A673 (cell line): ENCODE results near the gene GALNTL6.

Experiments
- EZH2 ChIP-seq: fragments of 200-600 bp; sonication (generic); IDR thresholded peaks from 2 replicates; pipeline ENCODE4 v1.6.1; 2017; ENCODE audit warnings: borderline replicate concordance, low read depth, mild to moderate bottlenecking, mixed read lengths, antibody characterized with exemption, low read length; ENCODE audit not compliant: poor library complexity, severe bottlenecking
- TF ChIP-seq, protein P1 (sequence below): fragments of 300-800, 200-600 bp; sonication (generic); conservative IDR thresholded peaks from 2 replicates; pipeline ENCODE4 v1.5.1; 2017; ENCODE audit warnings: low read depth, mild to moderate bottlenecking, antibody characterized with exemption, low read length, moderate library complexity, mixed read lengths

DNA sequence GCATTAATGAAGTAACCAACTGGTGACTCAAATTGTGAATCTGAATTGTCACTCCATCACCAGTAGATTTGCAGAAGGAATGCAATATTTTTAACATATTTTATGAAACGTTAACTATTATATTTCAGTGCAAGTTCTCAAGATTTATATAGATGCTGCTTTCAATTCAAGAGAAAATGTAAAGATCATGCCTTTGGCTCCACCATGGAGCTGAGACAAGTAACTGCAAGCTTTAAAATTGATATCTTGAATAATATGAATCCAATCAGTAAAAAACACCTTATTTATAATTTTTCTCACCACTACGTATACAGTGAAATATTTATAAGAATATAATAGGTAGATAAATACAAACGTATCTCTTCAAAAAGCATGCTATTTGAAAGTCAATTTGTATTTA is 27.8 kb upstream of the GALNTL6 start:
- TF ChIP-seq, protein P1, sequence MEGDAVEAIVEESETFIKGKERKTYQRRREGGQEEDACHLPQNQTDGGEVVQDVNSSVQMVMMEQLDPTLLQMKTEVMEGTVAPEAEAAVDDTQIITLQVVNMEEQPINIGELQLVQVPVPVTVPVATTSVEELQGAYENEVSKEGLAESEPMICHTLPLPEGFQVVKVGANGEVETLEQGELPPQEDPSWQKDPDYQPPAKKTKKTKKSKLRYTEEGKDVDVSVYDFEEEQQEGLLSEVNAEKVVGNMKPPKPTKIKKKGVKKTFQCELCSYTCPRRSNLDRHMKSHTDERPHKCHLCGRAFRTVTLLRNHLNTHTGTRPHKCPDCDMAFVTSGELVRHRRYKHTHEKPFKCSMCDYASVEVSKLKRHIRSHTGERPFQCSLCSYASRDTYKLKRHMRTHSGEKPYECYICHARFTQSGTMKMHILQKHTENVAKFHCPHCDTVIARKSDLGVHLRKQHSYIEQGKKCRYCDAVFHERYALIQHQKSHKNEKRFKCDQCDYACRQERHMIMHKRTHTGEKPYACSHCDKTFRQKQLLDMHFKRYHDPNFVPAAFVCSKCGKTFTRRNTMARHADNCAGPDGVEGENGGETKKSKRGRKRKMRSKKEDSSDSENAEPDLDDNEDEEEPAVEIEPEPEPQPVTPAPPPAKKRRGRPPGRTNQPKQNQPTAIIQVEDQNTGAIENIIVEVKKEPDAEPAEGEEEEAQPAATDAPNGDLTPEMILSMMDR, result 0 out of 2 replicates have a peak, but pooled peaks have one; percentile 16
- no peak for TF ChIP-seq EZH2
